Loucy (cell line): ENCODE results near the gene KLF15.

ENCODE experiments used
- H2AFZ ChIP-seq: fragments of 200-600 bp; sonication (generic); 2 replicates; pipeline ENCODE4 v1.6.0; 2016; ENCODE audit warnings: antibody characterized with exemption, mild to moderate bottlenecking, low read length, moderate library complexity
- H3F3A ChIP-seq: fragments of 200-600 bp; 2 replicates; pipeline ENCODE4 v1.6.0; 2016; ENCODE audit warnings: antibody characterized with exemption, low read depth, mild to moderate bottlenecking
- H3K27me3 ChIP-seq: fragments of 200-600 bp; sonication (generic); 2 replicates; pipeline ENCODE4 v1.6.1; 2014; ENCODE audit warnings: low read length, mild to moderate bottlenecking; ENCODE audit not compliant: insufficient read depth, poor library complexity, severe bottlenecking
- H3K36me3 ChIP-seq: fragments of 200-600 bp; sonication (generic); 2 replicates; pipeline ENCODE4 v1.6.1; 2016; ENCODE audit warnings: low read length; ENCODE audit not compliant: insufficient read depth
- H3K4me1 ChIP-seq: fragments of 200-600 bp; sonication (generic); 2 replicates; pipeline ENCODE4 v1.5.1; 2014; ENCODE audit warnings: low read length, mild to moderate bottlenecking; ENCODE audit not compliant: insufficient read depth, poor library complexity, severe bottlenecking
- H3K4me2 ChIP-seq: fragments of 200-600 bp; sonication (generic); 2 replicates; pipeline ENCODE4 v1.6.0; 2014; ENCODE audit warnings: antibody characterized with exemption, low read length, low read depth, mild to moderate bottlenecking; ENCODE audit not compliant: poor library complexity, severe bottlenecking
- H3K4me3 ChIP-seq: fragments of 200-600 bp; sonication (generic); 2 replicates; pipeline ENCODE4 v1.5.1; 2014; ENCODE audit warnings: low read length, mild to moderate bottlenecking, mixed read lengths; ENCODE audit not compliant: poor library complexity, severe bottlenecking
- H3K79me2 ChIP-seq: fragments of 200-600 bp; sonication (generic); 2 replicates; pipeline ENCODE4 v1.6.1; 2014; ENCODE audit warnings: low read length; ENCODE audit not compliant: insufficient read depth
- H3K9ac ChIP-seq: fragments of 200-600 bp; sonication (generic); 2 replicates; pipeline ENCODE4 v1.6.0; 2014; ENCODE audit warnings: mild to moderate bottlenecking, low read depth, low read length, moderate library complexity; ENCODE audit not compliant: poor library complexity, severe bottlenecking
- H3K9me2 ChIP-seq: fragments of 200-600 bp; sonication (generic); replicated peaks from 2 replicates; pipeline ENCODE4 v1.6.1; 2016; ENCODE audit warnings: low read depth, low read length, mixed read lengths
- H3K9me3 ChIP-seq: fragments of 200-600 bp; sonication (generic); 2 replicates; pipeline ENCODE4 v1.6.1; 2014; ENCODE audit warnings: mild to moderate bottlenecking, antibody characterized with exemption, low read length, low read depth; ENCODE audit not compliant: insufficient read depth
- H4K20me1 ChIP-seq: fragments of 200-600 bp; sonication (generic); 2 replicates; pipeline ENCODE4 v1.6.0; 2014; ENCODE audit warnings: antibody characterized with exemption, low read length, mild to moderate bottlenecking; ENCODE audit not compliant: insufficient read depth, poor library complexity, severe bottlenecking
- CTCF ChIP-seq: fragments of 200-600 bp; sonication (generic); conservative IDR thresholded peaks from 2 replicates; pipeline ENCODE4 v1.5.1; 2014; ENCODE audit warnings: mild to moderate bottlenecking, antibody characterized with exemption, low read length
- EZH2phosphoT487 ChIP-seq: fragments of 200-600 bp; IDR thresholded peaks from 2 replicates; pipeline ENCODE4 v1.6.1; 2018; ENCODE audit warnings: antibody characterized with exemption, mild to moderate bottlenecking, moderate library complexity, borderline replicate concordance

Gene KLF15

GRCh38 chr3:126391631-126392030 lies 34.4 kb upstream of the KLF15 start:
- Histone ChIP-seq H3K79me2 (no peaks in the 10 kb centered on the region), H3K27me3 (no peaks in the 10 kb centered on the region), H3K9me3 (no peaks in the 10 kb centered on the region)

GRCh38 chr3:126390751-126391150 lies 33.5 kb upstream of the KLF15 start:
- Histone ChIP-seq H2AFZ (no peak overlapping the region), H3F3A (no peaks in the 10 kb centered on the region), H3K36me3 (no peaks in the 10 kb centered on the region), H3K9me3 (no peaks in the 10 kb centered on the region), H3K4me1 (peaks cover 5% of the 10 kb centered on the region), H4K20me1 (no peaks in the 10 kb centered on the region), H3K27me3 (no peaks in the 10 kb centered on the region), H3K9me2 (no peaks in the 10 kb centered on the region), H3K9ac (no peak overlapping the region), H3K4me2 (no peak overlapping the region), H3K79me2 (no peaks in the 10 kb centered on the region), H3K4me3 (no peak overlapping the region)
- TF ChIP-seq CTCF (no peak), EZH2phosphoT487 (no peak)

More at GRCh38 chr3:126391631-126392030, 34.4 kb upstream of the KLF15 start:
- Histone ChIP-seq H4K20me1 (no peaks in the 10 kb centered on the region), H3K4me3 (no peak overlapping the region), H3K9me2 (no peaks in the 10 kb centered on the region), H3K4me1 (peaks cover 5% of the 10 kb centered on the region), H2AFZ (no peak overlapping the region), H3K4me2 (no peak overlapping the region), H3K36me3 (no peaks in the 10 kb centered on the region), H3K9ac (no peak overlapping the region), H3F3A (no peaks in the 10 kb centered on the region)
- TF ChIP-seq EZH2phosphoT487 (no peak), CTCF (no peak)

GRCh38 chr3:126390201-126390600 lies 33.0 kb upstream of the KLF15 start:
- H3K4me2 ChIP-seq, result no peak overlapping the region
- H3K27me3 ChIP-seq, result no peaks in the 10 kb centered on the region
- H3K4me1 ChIP-seq, result peaks cover 5% of the 10 kb centered on the region
- no peaks in the 10 kb centered on the region for H3K79me2 ChIP-seq
- no peaks in the 10 kb centered on the region for H4K20me1 ChIP-seq
- H3K4me3 ChIP-seq, result no peak overlapping the region
- H2AFZ ChIP-seq, result no peak overlapping the region
- no peaks in the 10 kb centered on the region for H3F3A ChIP-seq
- H3K9ac ChIP-seq, result no peak overlapping the region
- no peaks in the 10 kb centered on the region for H3K36me3 ChIP-seq
- H3K9me3 ChIP-seq, result no peaks in the 10 kb centered on the region
- H3K9me2 ChIP-seq, result no peaks in the 10 kb centered on the region
- TF ChIP-seq EZH2phosphoT487 (no peak), CTCF (no peak)
